B cell (primary cell): ENCODE results near the gene SLC23A3.

ENCODE experiments used
- EZH2 ChIP-seq: IDR thresholded peaks from 2 replicates; pipeline ENCODE4 v1.6.1; 2012; ENCODE audit warnings: borderline replicate concordance, low read depth, mild to moderate bottlenecking, moderate library complexity, low read length; ENCODE audit not compliant: insufficient read depth, poor library complexity, severe bottlenecking
- TF ChIP-seq, protein P1 (sequence below): fragments of 200-600 bp; IDR thresholded peaks from one replicate; pipeline ENCODE4 v1.8.0; 2022; ENCODE audit warnings: antibody characterized with exemption, mild to moderate bottlenecking

DNA sequence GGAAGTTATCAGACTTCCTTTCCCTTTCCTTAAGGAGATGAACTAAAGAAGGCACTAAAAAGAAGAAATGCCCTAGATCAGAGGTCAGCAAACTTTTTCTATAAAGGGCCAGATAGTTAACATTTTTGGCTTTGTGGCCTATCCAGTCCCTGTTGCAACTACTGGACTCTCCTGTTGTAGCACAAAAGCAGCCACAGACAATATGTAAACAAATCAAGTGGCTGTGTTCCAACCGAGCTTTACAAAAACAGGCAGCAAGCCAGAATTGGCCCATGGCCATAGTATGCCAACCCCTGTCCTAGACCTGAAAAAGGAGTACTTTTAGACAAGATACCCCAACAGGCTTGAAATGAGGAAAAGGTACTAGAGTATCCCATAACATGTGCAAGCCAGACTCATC lies 20.2 kb downstream of the SLC23A3 start:
- no peak for TF ChIP-seq EZH2
- TF ChIP-seq, protein P1, sequence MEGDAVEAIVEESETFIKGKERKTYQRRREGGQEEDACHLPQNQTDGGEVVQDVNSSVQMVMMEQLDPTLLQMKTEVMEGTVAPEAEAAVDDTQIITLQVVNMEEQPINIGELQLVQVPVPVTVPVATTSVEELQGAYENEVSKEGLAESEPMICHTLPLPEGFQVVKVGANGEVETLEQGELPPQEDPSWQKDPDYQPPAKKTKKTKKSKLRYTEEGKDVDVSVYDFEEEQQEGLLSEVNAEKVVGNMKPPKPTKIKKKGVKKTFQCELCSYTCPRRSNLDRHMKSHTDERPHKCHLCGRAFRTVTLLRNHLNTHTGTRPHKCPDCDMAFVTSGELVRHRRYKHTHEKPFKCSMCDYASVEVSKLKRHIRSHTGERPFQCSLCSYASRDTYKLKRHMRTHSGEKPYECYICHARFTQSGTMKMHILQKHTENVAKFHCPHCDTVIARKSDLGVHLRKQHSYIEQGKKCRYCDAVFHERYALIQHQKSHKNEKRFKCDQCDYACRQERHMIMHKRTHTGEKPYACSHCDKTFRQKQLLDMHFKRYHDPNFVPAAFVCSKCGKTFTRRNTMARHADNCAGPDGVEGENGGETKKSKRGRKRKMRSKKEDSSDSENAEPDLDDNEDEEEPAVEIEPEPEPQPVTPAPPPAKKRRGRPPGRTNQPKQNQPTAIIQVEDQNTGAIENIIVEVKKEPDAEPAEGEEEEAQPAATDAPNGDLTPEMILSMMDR: no peak
